GM21737 (cell line): ENCODE measurements around the gene C22orf39.

Experiments
- ATAC-seq: cut with Tn5 transposase; IDR thresholded peaks from one replicate; pipeline ENCODE4 v1.9.1; 2021; ENCODE audit warnings: mild to moderate bottlenecking, moderate library complexity; ENCODE audit not compliant: unreplicated experiment

Gene C22orf39

GRCh38 chr22:19477321-19478044, 30.0 kb upstream of the C22orf39 start:
- no peak for ATAC-seq

- no peak for ATAC-seq
These were observed 28.5 kb upstream of the C22orf39 start for GRCh38 chr22:19476023-19476422.

- ATAC-seq, result no peak
These were observed 26.1 kb upstream of the C22orf39 start for GRCh38 chr22:19473578-19473977.

- no peak for ATAC-seq
These were observed 24.7 kb upstream of the C22orf39 start for GRCh38 chr22:19472233-19472632.

- ATAC-seq, result no peak
These were observed 24.1 kb upstream of the C22orf39 start for GRCh38 chr22:19471572-19471971.

GRCh38 chr22:19470010-19470409, 22.5 kb upstream of the C22orf39 start:
- no peak for ATAC-seq

GRCh38 chr22:19469421-19469820, 21.9 kb upstream of the C22orf39 start:
- no peak for ATAC-seq

- ATAC-seq, result no peak
These were observed 20.4 kb upstream of the C22orf39 start for GRCh38 chr22:19467912-19468311.

- no peak for ATAC-seq
These were observed 19.6 kb upstream of the C22orf39 start for GRCh38 chr22:19466848-19467752.

GRCh38 chr22:19466126-19466716, 18.7 kb upstream of the C22orf39 start:
- no peak for ATAC-seq

GRCh38 chr22:19464975-19465374, 17.5 kb upstream of the C22orf39 start:
- ATAC-seq, result no peak

- no peak for ATAC-seq
These were observed 17.0 kb upstream of the C22orf39 start for GRCh38 chr22:19464546-19464945.

- ATAC-seq, result no peak
These were observed 16.3 kb upstream of the C22orf39 start for GRCh38 chr22:19463491-19464469.

- no peak for ATAC-seq
These were observed 15.5 kb upstream of the C22orf39 start for GRCh38 chr22:19463008-19463407.

- no peak for ATAC-seq
These were observed 14.0 kb upstream of the C22orf39 start for GRCh38 chr22:19461506-19461905.

GRCh38 chr22:19460036-19460435, 12.5 kb upstream of the C22orf39 start:
- no peak for ATAC-seq

GRCh38 chr22:19457828-19458428, 10.4 kb upstream of the C22orf39 start:
- ATAC-seq, result no peak

- ATAC-seq, result no peak
These were observed 9.0 kb upstream of the C22orf39 start for GRCh38 chr22:19456541-19456940.

GRCh38 chr22:19455585-19456370, 8.3 kb upstream of the C22orf39 start:
- no peak for ATAC-seq
